Measurements from ENCODE around the gene ZNF469.

DNA sequence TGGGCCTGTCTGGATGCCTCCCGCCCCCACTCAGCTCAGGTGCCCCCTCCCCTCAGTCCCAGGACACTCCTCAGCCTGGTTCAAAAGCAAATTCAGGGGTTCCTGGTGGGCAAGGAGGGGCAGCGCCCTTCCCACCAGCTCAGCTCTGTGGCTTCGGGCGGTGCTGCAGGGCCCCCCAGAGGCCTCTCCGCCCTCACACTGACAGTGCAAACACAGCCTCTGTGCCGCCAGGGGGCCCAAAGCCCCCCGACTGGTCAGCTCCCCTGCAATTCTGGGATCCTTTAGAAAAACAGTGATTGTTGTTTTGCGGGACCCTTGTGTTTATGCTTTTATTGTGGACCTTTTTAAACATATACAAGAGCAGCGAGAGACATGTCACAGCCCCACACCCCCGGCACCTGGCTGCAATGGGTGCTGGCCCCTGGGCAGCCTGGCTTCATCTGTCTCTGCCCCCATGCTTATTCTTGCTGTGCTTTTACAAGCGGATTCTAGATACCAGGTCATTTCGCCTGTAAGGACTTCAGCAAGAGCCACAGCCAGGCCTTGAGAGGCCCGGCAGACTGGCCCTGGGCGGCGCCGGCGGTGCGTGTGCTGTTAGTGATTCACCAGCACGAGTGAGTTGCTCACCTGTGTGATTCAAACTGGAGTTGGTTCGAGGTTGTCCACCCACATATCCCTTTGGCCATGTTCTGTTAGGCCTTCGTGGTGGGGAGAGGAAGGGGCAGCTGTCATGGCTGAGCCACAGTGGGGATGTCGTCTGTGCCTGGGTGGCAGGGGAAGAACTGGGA is 21.2 kb downstream of the ZNF469 start:
- TF ChIP-seq RBM15 (IDR thresholded peaks at IDR 0.05; ENCODE audit: insufficient read depth, low read length) (no peak), RFX5 (IDR thresholded peaks at IDR 0.05; ENCODE audit: low read depth, low read length) (no peak), ZNF140 (CRISPR knock-in tag; IDR thresholded peaks at IDR 0.05) (no peak), ZNF764 (CRISPR knock-in tag; IDR thresholded peaks at IDR 0.05; ENCODE audit: low read depth) (no peak), GTF2A2 (tag; IDR thresholded peaks at IDR 0.05) (no peak), KDM1A (IDR thresholded peaks at IDR 0.05) (no peak), POLR2AphosphoS5 (IDR thresholded peaks at IDR 0.05; ENCODE audit: control insufficient read depth, insufficient read depth, low read depth, low read length) (no peak)

Data from K562 (cell line).